ENCODE measurements around the gene CAPZB. TPM values are rescaled to one million over a fixed set of nuclear protein-coding genes. Genes with fewer than 3 reads are reported as not detected.

The CAPZB gene
- total RNA-seq, 3 donors from 2014 or later, result 112 to 114 (median 113) TPM

DNA sequence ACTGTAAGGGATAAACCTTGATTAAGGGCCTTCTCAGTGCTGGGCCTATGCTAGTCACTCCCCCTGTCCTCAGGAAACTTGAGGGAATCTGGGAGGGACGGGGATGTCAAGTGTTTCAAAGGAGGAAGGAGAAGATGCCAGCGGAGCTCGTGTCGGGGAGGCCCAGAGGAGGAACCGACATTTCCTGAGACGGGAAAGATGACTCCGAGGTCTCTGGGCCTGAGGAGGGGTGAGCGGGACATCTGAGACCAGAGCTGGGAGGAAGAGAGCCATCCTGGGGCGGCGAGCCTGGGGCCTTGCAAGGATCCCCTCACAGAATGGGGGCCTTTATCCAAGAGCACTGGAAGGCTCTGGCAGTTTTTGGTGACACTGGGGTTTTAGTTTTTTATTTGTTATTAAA is 162.9 kb downstream of the CAPZB start:
- Histone ChIP-seq H3K4me1 (no peaks in the 10 kb centered on the region), H3K27ac (no peak overlapping the region), H3K27me3 (no peaks in the 10 kb centered on the region), H3K4me3 (no peak overlapping the region), H3K9me3 (no peaks in the 10 kb centered on the region), H3K36me3 (no peaks in the 10 kb centered on the region)
- TF ChIP-seq POLR2AphosphoS5 (IDR thresholded peaks at IDR 0.05) (no peak), POLR2A (IDR thresholded peaks at IDR 0.05) (no peak)
- TF ChIP-seq, protein P1, sequence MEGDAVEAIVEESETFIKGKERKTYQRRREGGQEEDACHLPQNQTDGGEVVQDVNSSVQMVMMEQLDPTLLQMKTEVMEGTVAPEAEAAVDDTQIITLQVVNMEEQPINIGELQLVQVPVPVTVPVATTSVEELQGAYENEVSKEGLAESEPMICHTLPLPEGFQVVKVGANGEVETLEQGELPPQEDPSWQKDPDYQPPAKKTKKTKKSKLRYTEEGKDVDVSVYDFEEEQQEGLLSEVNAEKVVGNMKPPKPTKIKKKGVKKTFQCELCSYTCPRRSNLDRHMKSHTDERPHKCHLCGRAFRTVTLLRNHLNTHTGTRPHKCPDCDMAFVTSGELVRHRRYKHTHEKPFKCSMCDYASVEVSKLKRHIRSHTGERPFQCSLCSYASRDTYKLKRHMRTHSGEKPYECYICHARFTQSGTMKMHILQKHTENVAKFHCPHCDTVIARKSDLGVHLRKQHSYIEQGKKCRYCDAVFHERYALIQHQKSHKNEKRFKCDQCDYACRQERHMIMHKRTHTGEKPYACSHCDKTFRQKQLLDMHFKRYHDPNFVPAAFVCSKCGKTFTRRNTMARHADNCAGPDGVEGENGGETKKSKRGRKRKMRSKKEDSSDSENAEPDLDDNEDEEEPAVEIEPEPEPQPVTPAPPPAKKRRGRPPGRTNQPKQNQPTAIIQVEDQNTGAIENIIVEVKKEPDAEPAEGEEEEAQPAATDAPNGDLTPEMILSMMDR (IDR thresholded peaks at IDR 0.05), result no peak
- no peak for DNase-seq (ENCODE audit: low spot score in 2 of 2)
- intact Hi-C loops (cut with DNase I; ENCODE audit: low total_unique reads), result no loop called here

DNA sequence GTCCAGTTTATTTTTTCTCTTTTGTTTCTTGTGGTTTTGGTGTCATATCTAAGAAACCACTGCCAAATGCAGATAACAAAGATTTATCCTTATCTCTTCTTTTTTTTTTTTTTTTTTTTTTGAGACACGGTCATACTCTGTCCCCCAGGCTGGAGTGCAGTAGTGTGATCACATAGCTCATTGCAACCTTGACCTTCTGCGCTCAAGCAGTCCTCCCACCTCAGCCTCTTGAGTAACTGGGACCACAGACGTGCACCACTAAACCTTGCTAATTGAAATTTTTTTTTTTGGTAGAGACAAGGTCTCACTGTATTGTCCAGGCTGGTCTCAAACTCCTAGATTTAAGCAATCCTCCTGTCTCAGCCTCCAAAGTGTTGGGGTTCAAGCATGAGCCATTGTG is 164.3 kb downstream of the CAPZB start:
- no peaks in the 10 kb centered on the region for H3K36me3 ChIP-seq
- no peak overlapping the region for H3K4me3 ChIP-seq
- no peak overlapping the region for H3K27ac ChIP-seq
- DNase-seq (ENCODE audit: low spot score in 2 of 2), result no peak
- no peaks in the 10 kb centered on the region for H3K9me3 ChIP-seq
- TF ChIP-seq POLR2AphosphoS5 (IDR thresholded peaks at IDR 0.05) (no peak), POLR2A (IDR thresholded peaks at IDR 0.05) (no peak)
- TF ChIP-seq, protein P1 (IDR thresholded peaks at IDR 0.05), result no peak
- no peaks in the 10 kb centered on the region for H3K27me3 ChIP-seq
- intact Hi-C loops (cut with DNase I; ENCODE audit: low total_unique reads), result no loop called here
- H3K4me1 ChIP-seq, result no peaks in the 10 kb centered on the region

DNA sequence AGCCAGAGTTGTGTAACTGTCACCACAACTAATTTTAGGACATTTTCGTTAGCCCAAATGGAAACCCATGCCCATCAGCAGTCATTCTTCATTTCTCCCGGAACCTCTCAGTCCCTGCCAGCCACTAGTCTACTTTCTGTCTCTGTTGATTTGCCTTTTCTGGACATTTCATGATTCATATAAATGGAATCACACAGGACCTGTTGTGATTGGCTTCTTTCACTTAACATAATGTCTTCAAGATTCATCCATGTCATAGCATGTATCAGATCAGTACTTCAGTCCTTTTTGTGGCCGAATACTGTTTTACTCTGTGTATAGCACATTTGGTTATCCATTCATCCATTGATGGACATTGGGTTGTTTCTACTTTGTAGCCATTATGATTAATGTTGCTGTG is 166.1 kb downstream of the CAPZB start:
- TF ChIP-seq POLR2AphosphoS5 (IDR thresholded peaks at IDR 0.05) (no peak), POLR2A (IDR thresholded peaks at IDR 0.05) (no peak)
- TF ChIP-seq, protein P1 (IDR thresholded peaks at IDR 0.05), result no peak
- Histone ChIP-seq H3K9me3 (no peaks in the 10 kb centered on the region), H3K4me3 (no peak overlapping the region), H3K27me3 (no peaks in the 10 kb centered on the region), H3K36me3 (no peaks in the 10 kb centered on the region), H3K4me1 (no peaks in the 10 kb centered on the region), H3K27ac (no peak overlapping the region)
- intact Hi-C loops (cut with DNase I; ENCODE audit: low total_unique reads), result no loop called here
- DNase-seq (ENCODE audit: low spot score in 2 of 2), result no peak

DNA sequence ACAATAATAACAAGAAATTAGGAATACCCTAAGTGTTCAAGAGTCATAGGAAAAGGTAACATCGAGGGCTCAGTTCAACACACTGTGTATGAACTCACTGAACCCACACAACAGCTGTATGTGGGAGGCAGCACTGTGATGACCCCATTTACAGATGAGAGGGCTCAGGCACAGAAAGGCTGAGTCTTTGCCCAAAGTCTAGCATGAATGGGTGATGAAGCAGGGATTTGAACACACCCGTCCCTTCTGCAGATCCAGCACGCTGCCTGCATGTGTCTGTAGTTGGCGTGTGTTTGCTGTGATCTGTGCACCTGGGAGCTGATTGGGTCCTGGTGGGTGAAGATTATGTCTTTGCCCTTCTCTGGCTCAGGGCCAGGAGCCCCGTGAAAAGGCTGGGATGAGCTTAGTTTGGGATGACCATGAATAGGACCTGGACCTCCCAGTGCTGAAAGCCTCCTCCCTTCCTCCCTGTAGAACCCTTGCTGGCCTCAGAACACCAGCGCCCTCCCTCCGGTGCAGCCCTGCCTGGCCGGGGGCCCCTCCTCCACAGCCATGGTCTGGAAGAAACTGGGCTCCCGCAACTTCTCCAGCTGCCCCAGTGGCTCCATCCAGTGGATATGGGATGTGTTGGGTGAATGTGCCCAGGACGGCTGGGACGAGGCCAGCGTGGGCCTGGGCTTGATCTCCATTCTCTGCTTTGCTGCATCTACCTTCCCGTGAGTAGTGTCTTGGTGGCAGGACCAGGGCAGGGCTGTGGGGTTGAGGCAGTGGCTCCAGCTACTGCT is 168.0 kb downstream of the CAPZB start:
- Histone ChIP-seq H3K4me1 (no peaks in the 10 kb centered on the region), H3K36me3 (no peaks in the 10 kb centered on the region), H3K27ac (peak overlapping the region in 1 of 2 donors; percentile 7), H3K4me3 (no peak overlapping the region), H3K9me3 (no peaks in the 10 kb centered on the region), H3K27me3 (no peaks in the 10 kb centered on the region)
- TF ChIP-seq, protein P1 (IDR thresholded peaks at IDR 0.05), result no peak
- no peak for TF ChIP-seq POLR2A (IDR thresholded peaks at IDR 0.05)
- no peak for TF ChIP-seq POLR2AphosphoS5 (IDR thresholded peaks at IDR 0.05)
- intact Hi-C loops (cut with DNase I; ENCODE audit: low total_unique reads), result no loop called here
- no peak for DNase-seq (ENCODE audit: low spot score in 2 of 2)

DNA sequence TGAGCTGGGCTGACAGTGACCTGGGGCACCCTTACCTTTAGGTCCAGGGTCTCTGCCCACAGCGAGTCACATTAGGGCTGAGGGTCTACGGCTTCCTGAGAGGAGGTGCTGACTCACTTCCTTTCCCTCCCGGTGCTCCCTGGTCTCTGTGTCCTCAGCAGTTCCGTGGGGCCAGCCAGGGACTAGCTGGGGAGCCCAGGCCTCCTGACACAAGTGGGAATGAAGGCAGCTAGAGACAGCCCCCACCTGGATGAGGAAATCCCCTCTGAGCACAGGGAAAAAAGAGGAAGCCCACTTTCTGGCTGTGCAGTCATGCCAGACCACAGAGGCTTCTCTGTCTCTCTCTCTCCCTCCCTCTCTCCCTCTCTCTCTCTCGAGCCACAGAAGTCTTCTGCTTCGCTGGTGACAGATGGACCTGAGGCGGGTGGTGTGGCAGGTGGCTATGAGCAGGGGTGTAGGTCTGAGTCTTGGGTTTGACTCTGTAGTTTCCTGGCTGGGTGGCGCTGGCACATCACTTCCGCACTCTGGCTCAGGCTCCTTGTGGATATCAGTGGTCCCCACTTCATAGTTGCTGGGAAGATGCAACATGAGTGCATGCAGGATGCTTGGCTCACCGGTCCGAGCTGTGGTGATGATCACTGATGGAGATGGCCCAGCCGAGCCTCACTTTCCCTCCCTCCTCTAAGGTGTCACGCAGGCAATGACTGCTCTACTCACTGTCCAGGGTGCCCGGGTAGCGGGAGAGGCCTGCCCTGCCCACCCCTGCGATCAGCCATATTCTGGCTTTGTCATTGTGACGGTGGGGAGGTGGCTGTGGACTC is 169.8 kb downstream of the CAPZB start:
- Histone ChIP-seq H3K4me3 (no peak overlapping the region), H3K36me3 (no peaks in the 10 kb centered on the region), H3K27ac (no peak overlapping the region), H3K9me3 (no peaks in the 10 kb centered on the region), H3K4me1 (peaks cover 4% of the 10 kb centered on the region in 2 donors), H3K27me3 (no peaks in the 10 kb centered on the region)
- DNase-seq (ENCODE audit: low spot score in 2 of 2), result no peak
- TF ChIP-seq, protein P1 (IDR thresholded peaks at IDR 0.05), result no peak
- TF ChIP-seq POLR2A (IDR thresholded peaks at IDR 0.05), result no peak
- TF ChIP-seq POLR2AphosphoS5 (IDR thresholded peaks at IDR 0.05), result no peak
- intact Hi-C loops (cut with DNase I; ENCODE audit: low total_unique reads), result no loop called here

Data from breast epithelium (tissue), 4 donors.